ENCODE results near the gene PRPH.

The PRPH gene

DNA sequence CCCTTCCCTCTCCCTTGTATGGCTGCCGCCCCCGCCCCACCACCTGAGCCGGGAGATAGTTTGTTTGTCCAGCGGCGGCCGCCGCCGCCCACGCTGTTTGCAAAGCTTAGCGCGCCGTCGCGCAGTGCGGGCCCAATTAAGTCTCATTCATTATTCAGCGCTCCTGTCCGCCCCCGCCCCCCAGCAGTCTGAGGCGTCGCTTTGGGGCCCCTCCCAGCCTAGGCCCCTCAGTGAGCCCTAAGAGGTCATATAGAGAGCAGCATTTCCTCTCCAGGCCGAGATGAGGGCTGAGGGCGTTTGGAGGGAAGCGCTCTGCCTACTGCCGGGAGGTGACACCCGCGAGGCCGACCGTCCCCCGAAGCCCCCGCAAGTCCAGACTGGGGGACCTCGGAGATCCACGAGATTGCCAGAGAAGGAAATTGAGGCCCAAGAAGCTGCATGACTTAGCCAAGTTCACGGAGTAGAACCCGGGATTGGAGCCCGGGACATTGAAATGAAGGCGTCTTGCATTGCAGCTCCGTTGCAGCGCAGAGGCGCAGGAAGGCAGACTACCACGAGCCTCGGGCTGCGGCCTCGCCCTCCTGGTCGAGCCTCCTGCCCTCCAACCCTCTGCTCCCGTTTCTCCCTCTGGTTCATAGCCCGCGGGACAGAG, 51.8 kb downstream of the PRPH start, which contains the start of gene DNAJC22:
DNAJC22 (plus strand) TSS at position 230 of the 652 bp plus-strand sequence. CDS start 1,985 bp downstream, outside the sequence.
- DNase-seq: peak; percentile 37

DNA sequence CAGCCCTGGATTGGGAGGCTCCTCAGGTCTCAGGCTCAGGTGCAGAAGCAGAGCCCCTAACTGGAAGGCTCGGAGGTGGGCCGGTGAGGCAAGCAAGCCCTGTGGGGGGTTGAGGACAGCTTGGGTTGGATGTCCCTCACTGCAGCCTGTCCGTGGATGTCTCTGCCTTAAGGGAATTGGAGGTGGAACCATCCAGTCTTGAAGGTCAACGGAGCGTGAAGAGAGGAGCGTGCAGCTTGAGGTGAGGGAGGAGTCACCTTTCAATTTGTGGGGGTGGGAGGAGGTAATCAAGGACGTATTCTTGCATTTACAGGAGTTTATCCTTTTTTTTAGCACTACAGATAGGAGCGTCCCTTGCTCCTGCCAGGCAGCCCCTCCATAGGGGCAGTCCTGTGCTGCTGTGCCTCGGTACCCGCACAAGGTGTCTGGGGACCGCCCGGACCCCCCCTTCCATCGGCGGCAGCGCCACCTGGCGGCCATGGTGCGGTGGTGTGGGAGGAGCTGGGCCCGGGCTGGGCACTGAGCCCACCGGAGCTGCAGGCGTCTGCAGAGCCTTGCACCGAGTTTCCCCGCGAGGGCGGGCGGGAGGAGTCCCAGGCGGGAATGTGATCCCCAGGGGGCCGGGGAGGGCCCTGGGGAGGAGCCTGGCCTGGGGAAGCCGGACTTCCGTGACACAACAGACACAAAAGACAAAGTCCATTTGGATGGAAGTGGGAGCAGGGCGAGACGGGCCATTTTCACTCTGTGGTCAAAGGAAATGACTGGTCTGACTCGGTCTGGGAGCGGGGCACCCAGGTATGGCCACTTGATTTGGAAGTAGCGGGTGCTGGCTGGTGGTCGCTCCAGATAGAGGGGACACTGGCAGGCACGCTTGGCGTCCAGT, 52.6 kb downstream of the PRPH start:
- peak; percentile 77 for DNase-seq
